KMS-11 (cell line): Measurements from ENCODE around the gene NUP85.

Experiments
- H2AFZ ChIP-seq: fragments of 200-600 bp; sonication (generic); 2 replicates; pipeline ENCODE4 v1.6.1; 2016; ENCODE audit warnings: antibody characterized with exemption, mixed run types, low read depth
- H3K27ac ChIP-seq: fragments of 200-600 bp; sonication (generic); 2 replicates; pipeline ENCODE4 v1.6.1; 2016; ENCODE audit warnings: mild to moderate bottlenecking, mixed run types
- H3K27me3 ChIP-seq: fragments of 200-600 bp; sonication (generic); 2 replicates; pipeline ENCODE4 v1.6.1; 2017; ENCODE audit warnings: mild to moderate bottlenecking, low read depth, mixed run types, moderate library complexity; ENCODE audit not compliant: insufficient read depth
- H3K36me3 ChIP-seq: fragments of 200-600 bp; sonication (generic); 2 replicates; pipeline ENCODE4 v1.6.1; 2017; ENCODE audit warnings: mild to moderate bottlenecking, mixed run types; ENCODE audit not compliant: insufficient read depth
- H3K4me1 ChIP-seq: fragments of 200-600 bp; sonication (generic); 2 replicates; pipeline ENCODE4 v1.6.1; 2016; ENCODE audit warnings: mild to moderate bottlenecking, low read depth, mixed run types; ENCODE audit not compliant: poor library complexity, severe bottlenecking
- H3K4me2 ChIP-seq: fragments of 200-600 bp; sonication (generic); 2 replicates; pipeline ENCODE4 v1.7.0; 2016; ENCODE audit warnings: mild to moderate bottlenecking, mixed run types
- H3K4me3 ChIP-seq: fragments of 200-600 bp; sonication (generic); IDR thresholded peaks from 2 replicates; pipeline ENCODE4 v1.6.1; 2017; ENCODE audit warnings: low read depth, low read length, mixed read lengths; ENCODE audit not compliant: insufficient read depth
- H3K79me2 ChIP-seq: fragments of 200-600 bp; sonication (generic); 2 replicates; pipeline ENCODE4 v1.6.1; 2016; ENCODE audit warnings: low read depth, mixed run types; ENCODE audit not compliant: insufficient read depth
- H3K9ac ChIP-seq: fragments of 200-600 bp; sonication (generic); 2 replicates; pipeline ENCODE4 v1.6.1; 2016; ENCODE audit warnings: mild to moderate bottlenecking, mixed run types
- H4K20me1 ChIP-seq: fragments of 200-600 bp; sonication (generic); 2 replicates; pipeline ENCODE4 v1.6.1; 2016; ENCODE audit warnings: mild to moderate bottlenecking, mixed run types; ENCODE audit not compliant: insufficient read depth
- TF ChIP-seq, protein P1 (sequence below): fragments of 200-600 bp; sonication (generic); conservative IDR thresholded peaks from 2 replicates; pipeline ENCODE4 v1.6.1; 2017; ENCODE audit warnings: low read depth, mild to moderate bottlenecking, antibody characterized with exemption, low read length, moderate library complexity, mixed read lengths

NUP85 gene

DNA sequence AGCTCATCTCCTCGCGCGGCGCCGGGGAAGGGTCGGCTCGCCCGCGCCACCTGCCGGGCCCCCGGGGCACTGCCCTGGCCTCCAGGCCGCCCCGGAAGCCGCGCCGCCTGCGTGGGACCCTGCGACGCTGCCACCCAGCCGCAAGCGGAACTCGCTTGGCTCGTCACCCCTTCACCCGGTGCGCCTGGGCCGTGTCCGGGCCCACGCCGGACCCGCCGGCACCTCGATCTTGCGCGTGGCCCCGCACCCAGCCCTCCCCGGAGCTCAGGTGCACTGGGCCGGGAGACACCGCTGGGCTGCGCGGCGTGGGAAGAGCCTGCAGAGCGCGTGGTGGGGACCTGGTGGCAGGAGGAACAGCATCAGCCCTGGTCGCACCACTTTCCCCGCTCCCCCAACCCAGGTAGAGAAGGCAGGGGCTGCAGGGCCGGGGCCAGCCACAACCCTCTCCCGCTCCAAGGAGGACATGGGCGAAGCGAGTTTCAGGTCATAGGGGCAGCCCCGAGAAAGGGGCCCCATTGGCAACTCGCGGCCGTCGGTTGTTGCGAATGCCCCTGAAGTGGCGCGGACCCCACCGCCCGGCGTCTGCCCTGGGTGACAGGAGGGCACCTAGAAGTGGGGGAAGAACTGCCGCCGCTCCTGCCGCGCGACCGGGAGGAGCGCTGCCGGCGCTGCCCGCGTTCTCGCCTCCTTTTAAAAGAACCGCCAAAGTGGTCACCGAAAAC lies 65.9 kb downstream of the NUP85 start:
- Histone ChIP-seq H3K4me1 (peaks cover 34% of the 10 kb centered on the region), H2AFZ (peak overlapping the region; percentile 91), H3K27me3 (no peaks in the 10 kb centered on the region), H3K4me3 (no peak overlapping the region), H3K4me2 (peak overlapping the region; percentile 92), H3K9ac (peak overlapping the region; percentile 92), H3K79me2 (peaks cover 9% of the 10 kb centered on the region; the same call in 1 of the 2 replicates), H4K20me1 (no peaks in the 10 kb centered on the region), H3K36me3 (no peaks in the 10 kb centered on the region; the same call in 1 of the 2 replicates), H3K27ac (peak overlapping the region; percentile 80)
- TF ChIP-seq, protein P1, sequence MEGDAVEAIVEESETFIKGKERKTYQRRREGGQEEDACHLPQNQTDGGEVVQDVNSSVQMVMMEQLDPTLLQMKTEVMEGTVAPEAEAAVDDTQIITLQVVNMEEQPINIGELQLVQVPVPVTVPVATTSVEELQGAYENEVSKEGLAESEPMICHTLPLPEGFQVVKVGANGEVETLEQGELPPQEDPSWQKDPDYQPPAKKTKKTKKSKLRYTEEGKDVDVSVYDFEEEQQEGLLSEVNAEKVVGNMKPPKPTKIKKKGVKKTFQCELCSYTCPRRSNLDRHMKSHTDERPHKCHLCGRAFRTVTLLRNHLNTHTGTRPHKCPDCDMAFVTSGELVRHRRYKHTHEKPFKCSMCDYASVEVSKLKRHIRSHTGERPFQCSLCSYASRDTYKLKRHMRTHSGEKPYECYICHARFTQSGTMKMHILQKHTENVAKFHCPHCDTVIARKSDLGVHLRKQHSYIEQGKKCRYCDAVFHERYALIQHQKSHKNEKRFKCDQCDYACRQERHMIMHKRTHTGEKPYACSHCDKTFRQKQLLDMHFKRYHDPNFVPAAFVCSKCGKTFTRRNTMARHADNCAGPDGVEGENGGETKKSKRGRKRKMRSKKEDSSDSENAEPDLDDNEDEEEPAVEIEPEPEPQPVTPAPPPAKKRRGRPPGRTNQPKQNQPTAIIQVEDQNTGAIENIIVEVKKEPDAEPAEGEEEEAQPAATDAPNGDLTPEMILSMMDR: peak; percentile 57

DNA sequence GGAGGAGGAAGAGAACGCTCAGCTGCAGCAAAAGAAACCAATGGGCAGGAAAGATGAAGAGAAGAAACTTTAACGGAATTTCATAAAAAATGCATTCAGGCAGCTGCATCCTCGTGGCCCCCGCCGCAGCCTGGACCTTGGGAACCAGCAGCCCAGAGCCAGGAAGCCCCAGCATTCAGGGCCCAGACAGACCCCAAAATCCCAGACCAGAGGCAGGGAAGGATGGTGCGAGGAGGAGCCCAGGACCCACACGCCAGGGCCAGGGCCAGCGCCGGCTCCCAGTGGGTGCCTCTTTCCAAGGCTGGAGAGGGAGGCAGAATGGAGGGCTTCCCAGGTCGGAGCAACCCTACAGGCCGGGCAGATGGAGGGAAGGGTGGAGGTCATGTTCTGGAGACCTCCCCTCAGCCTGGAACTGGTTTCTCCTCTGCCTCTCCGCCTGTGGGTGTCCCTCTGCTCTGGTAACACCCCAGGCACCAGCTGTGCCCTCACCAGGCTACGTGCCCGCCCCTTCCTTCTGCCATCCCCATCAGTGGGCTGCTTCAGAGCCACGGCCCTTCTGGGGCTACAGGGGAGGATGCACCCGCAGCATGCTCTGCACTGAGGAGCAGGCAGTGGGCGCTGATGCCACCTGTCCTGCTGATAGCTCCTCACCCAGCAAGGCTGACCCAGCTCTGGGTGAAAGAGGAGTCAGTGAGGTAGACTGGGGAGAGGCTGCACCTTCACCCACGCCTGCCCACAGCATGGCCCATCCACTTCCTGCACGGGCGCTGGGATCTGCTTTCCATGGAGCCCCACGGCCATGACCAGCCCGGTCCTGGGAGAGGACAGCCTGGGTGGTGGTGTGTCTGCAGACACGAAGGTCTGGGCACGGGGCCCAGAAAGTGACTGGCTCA lies 66.7 kb downstream of the NUP85 start:
- H3K4me2 ChIP-seq: peak overlapping the region; percentile 92
- H3K27ac ChIP-seq: peak overlapping the region; percentile 80
- peaks cover 9% of the 10 kb centered on the region; the same call in 1 of the 2 replicates for H3K79me2 ChIP-seq
- H4K20me1 ChIP-seq: no peaks in the 10 kb centered on the region
- peaks cover 34% of the 10 kb centered on the region for H3K4me1 ChIP-seq
- no peak overlapping the region for H3K4me3 ChIP-seq
- no peaks in the 10 kb centered on the region; the same call in 1 of the 2 replicates for H3K36me3 ChIP-seq
- peak overlapping the region; percentile 91 for H2AFZ ChIP-seq
- no peaks in the 10 kb centered on the region for H3K27me3 ChIP-seq
- TF ChIP-seq, protein P1: no peak
- peak overlapping the region; percentile 92 for H3K9ac ChIP-seq

DNA sequence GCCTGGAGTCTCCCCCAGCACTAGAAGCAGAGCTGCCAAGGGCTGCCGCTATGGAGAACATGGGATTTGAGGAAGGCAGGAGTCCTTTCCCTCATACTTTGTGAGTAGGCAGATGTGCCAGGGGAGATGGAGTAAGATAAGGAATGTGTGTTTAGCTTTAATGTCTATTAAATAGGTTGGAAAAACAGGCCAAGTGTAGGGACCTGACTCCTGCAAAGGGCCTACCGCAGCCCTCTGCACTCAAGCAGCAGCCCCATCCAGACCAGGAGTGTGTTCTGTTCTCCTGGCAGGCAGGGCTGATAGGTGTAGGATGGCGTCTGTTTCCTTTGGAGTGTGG lies 67.3 kb downstream of the NUP85 start:
- no peak overlapping the region; the same call in 1 of the 2 replicates for H3K9ac ChIP-seq

More for the DNA sequence above, 67.3 kb downstream of the NUP85 start:
- no peaks in the 10 kb centered on the region for H4K20me1 ChIP-seq
- H3K4me1 ChIP-seq: peaks cover 34% of the 10 kb centered on the region
- no peaks in the 10 kb centered on the region; the same call in 1 of the 2 replicates for H3K36me3 ChIP-seq
- H3K27ac ChIP-seq: no peak overlapping the region
- H3K4me2 ChIP-seq: peak overlapping the region; percentile 92; the same call in 1 of the 2 replicates
- no peak overlapping the region for H3K4me3 ChIP-seq
- TF ChIP-seq, protein P1: no peak
- no peak overlapping the region for H2AFZ ChIP-seq
- H3K79me2 ChIP-seq: peaks cover 9% of the 10 kb centered on the region; the same call in 1 of the 2 replicates
- H3K27me3 ChIP-seq: no peaks in the 10 kb centered on the region
